Astrocyte of the spinal cord (primary cell): Measurements from ENCODE around the gene UBXN11.

ENCODE experiments used
- DNase-seq: peaks from one replicate; pipeline ENCODE4 v3.0.0; 2011; ENCODE audit warnings: low read depth, low spot score
- H3K4me3 ChIP-seq: 2 replicates; pipeline ENCODE4 v1.5.1; 2011; ENCODE audit warnings: low read depth, mild to moderate bottlenecking, low read length, moderate library complexity
- in situ Hi-C: cut with HindIII; loops from 2 replicates; pipeline ENCODE4 v1.10.0; 2017; ENCODE audit warnings: low sequenced_read_pairs
- TF ChIP-seq, protein P1 (sequence below): IDR thresholded peaks from 2 replicates; pipeline ENCODE4 v1.5.1; 2012; ENCODE audit warnings: low read depth, mild to moderate bottlenecking, low read length, inconsistent platforms

Gene UBXN11

DNA sequence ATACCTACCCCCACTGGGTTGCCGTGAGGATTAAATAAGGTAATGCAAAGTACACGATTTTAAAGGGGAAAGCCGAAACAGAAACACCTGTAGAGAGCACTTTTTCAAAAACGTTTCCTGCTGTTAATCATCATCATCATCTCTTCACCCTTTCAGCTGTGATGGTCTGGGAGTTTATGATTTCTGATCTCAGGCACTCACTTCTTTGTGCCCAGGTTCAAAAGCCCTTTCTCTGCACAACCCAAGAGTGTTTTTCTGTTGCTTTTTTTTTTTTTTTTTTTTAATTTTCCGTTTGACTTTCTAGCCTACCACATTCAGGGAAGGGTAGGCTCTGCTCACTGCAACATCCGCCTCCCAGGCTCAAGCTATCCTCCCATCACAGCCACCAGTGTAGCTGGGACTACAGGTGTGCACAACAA is 936 bp upstream of the UBXN11 start:
- TF ChIP-seq, protein P1, sequence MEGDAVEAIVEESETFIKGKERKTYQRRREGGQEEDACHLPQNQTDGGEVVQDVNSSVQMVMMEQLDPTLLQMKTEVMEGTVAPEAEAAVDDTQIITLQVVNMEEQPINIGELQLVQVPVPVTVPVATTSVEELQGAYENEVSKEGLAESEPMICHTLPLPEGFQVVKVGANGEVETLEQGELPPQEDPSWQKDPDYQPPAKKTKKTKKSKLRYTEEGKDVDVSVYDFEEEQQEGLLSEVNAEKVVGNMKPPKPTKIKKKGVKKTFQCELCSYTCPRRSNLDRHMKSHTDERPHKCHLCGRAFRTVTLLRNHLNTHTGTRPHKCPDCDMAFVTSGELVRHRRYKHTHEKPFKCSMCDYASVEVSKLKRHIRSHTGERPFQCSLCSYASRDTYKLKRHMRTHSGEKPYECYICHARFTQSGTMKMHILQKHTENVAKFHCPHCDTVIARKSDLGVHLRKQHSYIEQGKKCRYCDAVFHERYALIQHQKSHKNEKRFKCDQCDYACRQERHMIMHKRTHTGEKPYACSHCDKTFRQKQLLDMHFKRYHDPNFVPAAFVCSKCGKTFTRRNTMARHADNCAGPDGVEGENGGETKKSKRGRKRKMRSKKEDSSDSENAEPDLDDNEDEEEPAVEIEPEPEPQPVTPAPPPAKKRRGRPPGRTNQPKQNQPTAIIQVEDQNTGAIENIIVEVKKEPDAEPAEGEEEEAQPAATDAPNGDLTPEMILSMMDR, result no peak
- H3K4me3 ChIP-seq, result no peak overlapping the region
- in situ Hi-C loops, result no loop called here
- no peak for DNase-seq

DNA sequence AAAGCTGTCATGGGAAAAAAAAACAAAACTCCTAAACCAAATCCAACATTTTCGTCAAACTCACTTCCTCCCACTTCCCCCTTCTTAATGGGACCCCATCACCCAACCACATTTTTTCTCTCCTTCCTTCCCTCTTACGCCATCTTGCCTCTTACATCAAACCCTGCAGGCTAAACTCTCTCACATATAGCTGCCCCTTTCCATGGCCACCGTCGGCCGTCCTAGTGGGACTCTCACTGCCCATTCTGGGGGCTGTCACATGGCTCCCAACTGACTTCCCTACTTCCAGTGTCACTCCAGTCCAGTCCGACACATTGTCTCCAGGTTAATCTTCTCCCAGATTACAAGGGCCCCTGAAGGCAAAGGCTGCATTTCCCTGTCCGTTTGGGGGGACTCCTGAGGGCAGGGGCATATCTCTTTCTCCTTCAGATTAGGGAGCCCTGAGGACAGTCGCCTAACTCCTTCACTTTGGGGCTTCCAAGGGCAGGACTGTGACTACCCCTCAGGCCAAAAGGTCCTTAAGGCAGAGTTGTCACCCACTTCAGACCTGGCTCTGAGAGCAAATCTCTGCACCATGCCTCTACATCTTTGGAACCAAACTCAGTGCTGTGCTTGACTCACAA is 658 bp downstream of the UBXN11 start:
- no peak for DNase-seq
- in situ Hi-C loops, result no loop called here
- H3K4me3 ChIP-seq, result peak overlapping the region; percentile 94
- TF ChIP-seq, protein P1, result no peak

DNA sequence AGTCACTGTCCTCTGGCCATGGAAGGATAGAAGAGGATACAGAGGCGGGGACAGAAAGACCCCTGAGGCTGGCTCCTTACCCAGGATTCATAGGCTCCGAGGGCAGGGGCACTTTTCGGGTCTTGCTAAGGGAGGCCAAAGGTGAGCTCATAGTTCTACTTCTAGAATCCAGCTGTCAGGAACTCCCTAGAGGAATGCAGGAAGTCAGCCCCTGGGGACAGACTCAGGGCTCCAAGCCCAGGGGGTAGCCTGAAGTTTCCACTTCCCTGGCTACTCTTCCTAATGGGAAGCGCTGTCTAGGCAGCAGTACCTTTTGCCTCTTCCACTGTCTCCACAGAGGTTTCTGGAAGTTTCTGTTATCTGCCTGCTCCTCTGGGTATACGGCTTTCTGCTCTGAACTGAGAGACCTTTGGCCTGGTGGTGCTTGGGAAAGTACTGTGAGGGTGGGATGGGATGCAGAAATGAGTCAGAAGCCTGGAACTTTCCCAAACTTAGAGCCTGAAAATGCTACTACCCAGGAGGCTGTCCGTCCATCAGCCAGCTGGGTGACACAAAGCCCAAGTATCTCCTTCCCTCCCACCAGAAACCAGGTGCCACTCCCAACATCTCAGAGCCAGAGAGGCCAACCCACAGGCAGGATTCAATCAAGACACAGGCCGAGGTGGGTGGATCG is 3.6 kb downstream of the UBXN11 start:
- in situ Hi-C loops, result no loop called here
- TF ChIP-seq, protein P1, result no peak
- no peak overlapping the region for H3K4me3 ChIP-seq
- peak; percentile 52 for DNase-seq

DNA sequence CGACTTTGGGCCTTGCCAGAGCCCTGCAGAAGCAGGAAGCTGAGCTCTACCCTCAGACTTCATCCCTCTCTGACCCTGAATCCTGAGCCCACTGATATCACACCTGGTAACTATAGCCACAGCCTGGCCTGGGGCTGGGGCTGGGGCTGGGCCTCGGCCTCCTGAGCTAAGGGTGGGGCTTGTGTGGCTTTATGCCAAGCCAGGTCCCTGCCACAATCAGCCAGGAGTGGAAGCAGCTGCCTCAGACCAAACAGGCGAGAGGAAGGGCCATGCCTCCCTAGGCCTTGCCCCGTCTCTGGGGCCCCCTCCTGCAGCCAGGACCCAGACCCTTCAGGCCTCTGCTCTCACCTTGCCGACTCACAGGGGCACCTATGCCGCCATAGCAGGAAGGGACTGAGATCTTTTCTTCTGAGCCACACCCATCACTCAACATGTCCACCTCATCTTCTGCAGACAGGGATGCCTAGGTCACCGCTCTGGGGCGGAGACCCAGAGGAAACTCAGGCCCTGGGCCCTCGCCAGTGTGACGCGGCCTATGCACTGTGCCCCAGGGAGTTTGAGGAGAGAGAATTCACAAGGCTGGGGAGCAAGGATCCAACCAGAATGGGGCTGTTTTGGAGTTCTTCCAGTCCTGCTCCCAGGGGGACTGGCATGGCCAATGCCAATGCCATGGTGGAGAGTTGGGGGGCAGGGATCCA is 5.7 kb downstream of the UBXN11 start:
- DNase-seq, result no peak
- in situ Hi-C loops, result no loop called here
- H3K4me3 ChIP-seq, result no peak overlapping the region
- TF ChIP-seq, protein P1, result no peak

DNA sequence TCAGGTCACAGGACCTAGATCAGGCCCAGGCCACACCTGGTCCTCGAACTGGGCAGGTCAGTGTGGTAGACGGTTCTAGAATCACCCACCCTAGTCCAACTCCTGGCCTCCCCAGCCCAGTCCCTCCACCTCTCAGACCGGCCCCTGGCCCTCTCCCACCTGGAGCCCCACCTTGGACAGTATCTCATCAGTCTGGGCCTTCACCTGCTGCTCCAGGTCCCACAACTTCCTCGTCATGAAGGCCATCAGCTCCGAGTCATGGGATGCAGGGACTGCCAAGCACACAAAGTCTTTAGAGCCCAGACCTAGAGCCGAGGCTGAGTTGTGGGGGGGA is 8.7 kb downstream of the UBXN11 start:
- H3K4me3 ChIP-seq, result no peak overlapping the region
- TF ChIP-seq, protein P1, result no peak
- DNase-seq, result no peak
- in situ Hi-C loops, result no loop called here

DNA sequence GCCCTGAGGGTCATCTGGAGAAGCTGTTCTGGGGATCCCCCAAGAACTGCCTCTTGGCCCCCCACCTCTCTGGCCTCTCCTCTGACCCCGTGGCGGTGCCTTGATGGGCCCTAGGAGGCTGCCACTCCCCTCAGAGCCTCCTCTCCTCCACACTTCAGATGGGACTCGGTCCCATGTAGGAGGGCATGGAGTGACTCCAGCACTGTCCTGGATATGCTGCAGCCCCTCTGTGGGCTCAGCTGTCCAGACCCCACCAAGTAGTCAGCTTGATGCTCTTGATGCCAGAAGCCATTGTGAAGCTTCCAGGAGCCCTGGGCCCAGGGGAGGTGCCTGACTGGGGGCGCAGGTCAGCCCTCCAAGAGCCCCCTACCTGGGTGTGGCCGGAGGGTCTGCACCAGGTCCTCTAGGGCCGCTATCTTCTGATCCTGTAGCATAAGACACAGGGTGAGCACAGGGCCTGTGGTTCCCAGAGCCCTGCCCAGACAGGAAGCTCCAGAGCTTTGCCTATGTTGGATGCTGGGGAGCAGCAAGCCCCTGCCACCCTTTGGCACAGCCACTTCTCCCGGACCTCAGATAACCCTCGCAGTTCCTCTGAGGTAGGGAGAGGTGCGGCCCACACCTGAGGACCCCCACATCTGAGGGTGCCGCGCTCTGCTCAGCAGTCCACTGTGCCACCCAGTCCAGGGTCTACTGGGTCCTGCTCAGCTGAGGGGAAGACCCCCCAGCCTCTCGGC is 9.2 kb downstream of the UBXN11 start:
- H3K4me3 ChIP-seq, result no peak overlapping the region
- TF ChIP-seq, protein P1, result no peak
- DNase-seq, result no peak
- in situ Hi-C loops, result no loop called here
